ENCODE results near the gene REELD1. TPM values are rescaled to one million over a fixed set of nuclear protein-coding genes. Genes with fewer than 3 reads are reported as not detected.

The REELD1 gene
- total RNA-seq, 2 donors from 2014 or later = 1.1 to 12.8 TPM

- Histone ChIP-seq H3K4me3 (no peak overlapping the region), H3K4me1 (replicated peaks) (no peaks in the 10 kb centered on the region), H3K36me3 (no peaks in the 10 kb centered on the region), H3K27me3 (replicated peaks; ENCODE audit: insufficient read depth) (no peaks in the 10 kb centered on the region), H3K9me3 (no peaks in the 10 kb centered on the region), H3K27ac (no peak overlapping the region)
- intact Hi-C loops (cut with DNase I) = no loop called here
- DNase-seq (ENCODE audit: low spot score) = no peak
- WGBS = 91% methylated on average over 4 of the region's 4 CpGs
- TF ChIP-seq POLR2AphosphoS5 (IDR thresholded peaks at IDR 0.05) = no peak
- no peak for TF ChIP-seq POLR2A (IDR thresholded peaks at IDR 0.05)
- TF ChIP-seq, protein P1, sequence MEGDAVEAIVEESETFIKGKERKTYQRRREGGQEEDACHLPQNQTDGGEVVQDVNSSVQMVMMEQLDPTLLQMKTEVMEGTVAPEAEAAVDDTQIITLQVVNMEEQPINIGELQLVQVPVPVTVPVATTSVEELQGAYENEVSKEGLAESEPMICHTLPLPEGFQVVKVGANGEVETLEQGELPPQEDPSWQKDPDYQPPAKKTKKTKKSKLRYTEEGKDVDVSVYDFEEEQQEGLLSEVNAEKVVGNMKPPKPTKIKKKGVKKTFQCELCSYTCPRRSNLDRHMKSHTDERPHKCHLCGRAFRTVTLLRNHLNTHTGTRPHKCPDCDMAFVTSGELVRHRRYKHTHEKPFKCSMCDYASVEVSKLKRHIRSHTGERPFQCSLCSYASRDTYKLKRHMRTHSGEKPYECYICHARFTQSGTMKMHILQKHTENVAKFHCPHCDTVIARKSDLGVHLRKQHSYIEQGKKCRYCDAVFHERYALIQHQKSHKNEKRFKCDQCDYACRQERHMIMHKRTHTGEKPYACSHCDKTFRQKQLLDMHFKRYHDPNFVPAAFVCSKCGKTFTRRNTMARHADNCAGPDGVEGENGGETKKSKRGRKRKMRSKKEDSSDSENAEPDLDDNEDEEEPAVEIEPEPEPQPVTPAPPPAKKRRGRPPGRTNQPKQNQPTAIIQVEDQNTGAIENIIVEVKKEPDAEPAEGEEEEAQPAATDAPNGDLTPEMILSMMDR (IDR thresholded peaks at IDR 0.05) = no peak
Observed at GRCh38 chr4:146186041-146186440, 28.3 kb upstream of the REELD1 start.

DNA sequence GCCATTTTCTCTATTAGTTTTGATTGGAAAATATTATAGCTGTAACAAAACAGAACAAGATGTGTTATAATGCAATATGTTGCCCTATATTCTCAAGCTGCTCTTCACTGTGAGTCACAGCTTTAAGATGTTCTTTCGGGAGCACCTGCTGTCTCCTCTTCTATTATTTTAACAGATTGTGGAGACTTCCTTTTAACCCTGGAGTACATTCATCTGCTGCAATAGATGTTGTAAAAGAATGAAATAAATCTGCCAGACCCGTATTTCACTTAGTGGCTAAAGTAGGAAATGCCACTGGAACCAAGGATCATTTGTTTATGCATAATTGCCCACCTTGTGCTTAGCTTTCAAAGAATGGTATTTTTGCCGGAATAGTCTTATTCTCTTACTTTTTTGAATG, 27.7 kb upstream of the REELD1 start:
- 70% methylated on average over 3 of the region's 3 CpGs for WGBS
- H3K27me3 ChIP-seq (replicated peaks; ENCODE audit: insufficient read depth) = no peaks in the 10 kb centered on the region
- no peaks in the 10 kb centered on the region for H3K36me3 ChIP-seq
- H3K27ac ChIP-seq = no peak overlapping the region
- TF ChIP-seq, protein P1 (IDR thresholded peaks at IDR 0.05) = no peak
- TF ChIP-seq POLR2AphosphoS5 (IDR thresholded peaks at IDR 0.05) (no peak), POLR2A (IDR thresholded peaks at IDR 0.05) (no peak)
- intact Hi-C loops (cut with DNase I) = no loop called here
- H3K4me3 ChIP-seq = no peak overlapping the region
- H3K9me3 ChIP-seq = no peaks in the 10 kb centered on the region
- no peak for DNase-seq (ENCODE audit: low spot score)
- no peaks in the 10 kb centered on the region for H3K4me1 ChIP-seq (replicated peaks)

DNA sequence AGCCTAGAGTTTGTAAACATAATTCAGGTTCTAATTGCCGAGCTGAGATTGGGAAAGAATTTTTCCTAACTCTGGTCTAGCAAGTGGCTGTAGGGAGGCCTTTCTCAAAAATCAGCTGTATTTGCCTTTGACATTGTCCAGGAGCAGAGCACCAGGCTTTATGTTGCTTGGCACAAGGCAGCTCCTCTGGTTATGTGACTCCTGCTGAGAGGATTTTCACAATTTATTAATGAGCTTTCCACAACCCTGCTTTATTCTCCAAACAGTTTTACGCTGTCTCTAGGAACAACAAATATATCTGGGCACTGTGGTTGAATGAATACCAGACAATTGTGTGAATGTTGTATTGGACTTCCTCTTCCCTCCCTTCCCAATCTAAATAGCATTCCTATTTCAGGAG, 23.9 kb upstream of the REELD1 start:
- no peaks in the 10 kb centered on the region for H3K27me3 ChIP-seq (replicated peaks; ENCODE audit: insufficient read depth)
- H3K27ac ChIP-seq = no peak overlapping the region
- H3K4me3 ChIP-seq = no peak overlapping the region
- H3K9me3 ChIP-seq = no peaks in the 10 kb centered on the region
- no peak for TF ChIP-seq POLR2A (IDR thresholded peaks at IDR 0.05)
- TF ChIP-seq, protein P1 (IDR thresholded peaks at IDR 0.05) = no peak
- TF ChIP-seq POLR2AphosphoS5 (IDR thresholded peaks at IDR 0.05) = no peak
- intact Hi-C loops (cut with DNase I) = no loop called here
- DNase-seq (ENCODE audit: low spot score) = no peak
- WGBS = 62% methylated on average over 2 of the region's 2 CpGs
- no peaks in the 10 kb centered on the region for H3K4me1 ChIP-seq (replicated peaks)
- no peaks in the 10 kb centered on the region for H3K36me3 ChIP-seq

DNA sequence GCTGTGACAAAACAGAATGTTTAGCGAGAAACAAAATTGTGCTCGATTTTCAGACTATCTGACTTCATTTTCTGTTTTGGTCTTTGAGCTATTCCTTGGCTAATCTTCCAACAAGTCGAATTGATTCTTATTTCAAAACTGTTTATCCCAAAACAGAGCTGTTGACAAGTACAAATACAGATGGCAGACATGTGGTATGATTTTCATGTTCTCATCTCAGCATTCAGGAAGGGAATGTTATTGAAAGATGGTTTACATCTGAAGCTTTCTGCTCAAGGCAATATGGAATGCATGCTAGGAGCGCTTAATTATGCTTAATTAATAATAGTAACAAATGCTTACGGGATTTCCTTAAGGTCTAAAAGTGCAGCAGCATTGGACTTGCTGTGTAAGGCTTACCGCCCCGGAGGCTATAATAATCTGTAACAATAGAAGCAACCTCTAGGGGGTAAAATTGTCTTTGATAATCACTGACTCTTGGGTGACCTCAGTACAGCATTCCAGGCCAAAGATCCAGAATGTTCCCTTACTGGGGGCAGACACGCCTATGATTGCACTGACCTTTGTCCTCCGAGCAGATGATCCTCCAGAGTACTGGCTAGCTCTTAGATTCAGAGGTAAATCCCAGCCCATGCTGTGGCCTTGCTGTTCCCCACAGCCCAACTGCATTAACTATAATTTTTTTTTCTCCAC, 22.4 kb upstream of the REELD1 start:
- WGBS = 90% methylated on average over 9 of the region's 9 CpGs
- Histone ChIP-seq H3K4me3 (no peak overlapping the region), H3K36me3 (no peaks in the 10 kb centered on the region), H3K27ac (no peak overlapping the region), H3K4me1 (replicated peaks) (no peaks in the 10 kb centered on the region), H3K9me3 (no peaks in the 10 kb centered on the region), H3K27me3 (replicated peaks; ENCODE audit: insufficient read depth) (no peaks in the 10 kb centered on the region)
- no peak for DNase-seq (ENCODE audit: low spot score)
- intact Hi-C loops (cut with DNase I) = no loop called here
- TF ChIP-seq POLR2AphosphoS5 (IDR thresholded peaks at IDR 0.05) (no peak), POLR2A (IDR thresholded peaks at IDR 0.05) (no peak)

GRCh38 chr4:146193628-146194027, 20.7 kb upstream of the REELD1 start:
- H3K27ac ChIP-seq = no peak overlapping the region
- no peaks in the 10 kb centered on the region for H3K36me3 ChIP-seq
- no peaks in the 10 kb centered on the region for H3K9me3 ChIP-seq
- TF ChIP-seq POLR2A (IDR thresholded peaks at IDR 0.05) = no peak
- TF ChIP-seq, protein P1 (IDR thresholded peaks at IDR 0.05) = no peak
- TF ChIP-seq POLR2AphosphoS5 (IDR thresholded peaks at IDR 0.05) = no peak
- DNase-seq (ENCODE audit: low spot score) = no peak
- no peaks in the 10 kb centered on the region for H3K27me3 ChIP-seq (replicated peaks; ENCODE audit: insufficient read depth)
- intact Hi-C loops (cut with DNase I) = no loop called here
- no peaks in the 10 kb centered on the region for H3K4me1 ChIP-seq (replicated peaks)
- 76% methylated on average over 5 of the region's 5 CpGs for WGBS
- H3K4me3 ChIP-seq = no peak overlapping the region
